Liver (tissue), 9 donors: ENCODE data around the gene TSSC4. TPM values are rescaled to one million over a fixed set of nuclear protein-coding genes. Genes with fewer than 3 reads are reported as not detected.

Experiments used
- DNase-seq: peaks from one replicate; pipeline ENCODE4 v3.0.0-alpha.2; 2017; ENCODE audit warnings: low spot score
- H3K27ac ChIP-seq, 2 donors: one replicate each; pipeline ENCODE4 v1.7.0; 2013; ENCODE audit warnings: inconsistent platforms in 2 of 2, low read length in 2 of 2, control low read depth in 1 of 2, low read depth in 1 of 2, mild to moderate bottlenecking in 1 of 2
- H3K27me3 ChIP-seq, 4 donors: one replicate each; pipeline versions ENCODE4 v1.6.1 to v1.7.0; 2013; ENCODE audit warnings: low read length in 3 of 4, inconsistent platforms in 1 of 4, mild to moderate bottlenecking in 1 of 4, moderate library complexity in 1 of 4; ENCODE audit not compliant: control insufficient read depth in 4 of 4, insufficient read depth in 4 of 4
- H3K36me3 ChIP-seq, 4 donors: one replicate each; pipeline versions ENCODE4 v1.6.1 to v1.7.0; 2013; ENCODE audit warnings: low read length in 3 of 4, mild to moderate bottlenecking in 3 of 4, low read depth in 1 of 4, moderate library complexity in 1 of 4; ENCODE audit not compliant: control insufficient read depth in 4 of 4, insufficient read depth in 3 of 4
- H3K4me1 ChIP-seq, 4 donors: one replicate each; pipeline versions ENCODE4 v1.6.1 to v1.7.0; 2013; ENCODE audit warnings: low read length in 3 of 4, mild to moderate bottlenecking in 3 of 4, moderate library complexity in 1 of 4; ENCODE audit not compliant: control insufficient read depth in 4 of 4, insufficient read depth in 4 of 4
- H3K4me3 ChIP-seq, 3 donors: one replicate each; pipeline versions ENCODE4 v1.6.1 to v1.7.0; 2013; ENCODE audit warnings: low read length in 3 of 3, control low read depth in 1 of 3, low read depth in 1 of 3, mild to moderate bottlenecking in 1 of 3
- H3K9ac ChIP-seq, 2 donors: one replicate each; pipeline ENCODE4 v1.7.0; 2013; ENCODE audit warnings: low read length in 2 of 2, mild to moderate bottlenecking in 2 of 2, moderate library complexity in 2 of 2, control low read depth in 1 of 2, low read depth in 1 of 2
- H3K9me3 ChIP-seq, 4 donors: one replicate each; pipeline versions ENCODE4 v1.6.1 to v1.7.0; 2013; ENCODE audit warnings: low read length in 3 of 4; ENCODE audit not compliant: control insufficient read depth in 4 of 4
- EGR1 ChIP-seq, 2 donors: IDR thresholded peaks; 2 replicates each; pipeline ENCODE4 v1.6.1; 2016 to 2018; ENCODE audit warnings: antibody characterized with exemption in 2 of 2, low read depth in 2 of 2
- FOXA1 ChIP-seq: IDR thresholded peaks from 2 replicates; pipeline ENCODE4 v1.6.1; 2016; ENCODE audit warnings: antibody characterized with exemption
- FOXA2 ChIP-seq: IDR thresholded peaks from 2 replicates; pipeline ENCODE4 v1.6.1; 2016; ENCODE audit warnings: antibody characterized with exemption
- HNF4A ChIP-seq, 2 donors: conservative IDR thresholded peaks; 2 replicates each; pipeline ENCODE4 v1.6.1; 2016; ENCODE audit warnings: antibody characterized with exemption in 2 of 2, mild to moderate bottlenecking in 2 of 2
- JUND ChIP-seq, 2 donors: IDR thresholded peaks; 2 replicates each; pipeline ENCODE4 v1.6.1; 2016; ENCODE audit warnings: antibody characterized with exemption in 2 of 2
- NR2F2 ChIP-seq: IDR thresholded peaks from 2 replicates; pipeline ENCODE4 v1.6.1; 2016; ENCODE audit warnings: antibody characterized with exemption
- RAD21 ChIP-seq, 2 donors: IDR thresholded peaks; 2 replicates each; pipeline ENCODE4 v1.6.1; 2016; ENCODE audit warnings: antibody characterized with exemption in 2 of 2, mild to moderate bottlenecking in 2 of 2
- REST ChIP-seq: IDR thresholded peaks from 2 replicates; pipeline ENCODE4 v1.6.1; 2016; ENCODE audit warnings: antibody characterized with exemption, mild to moderate bottlenecking
- RXRA ChIP-seq, 2 donors: IDR thresholded peaks; 2 replicates each; pipeline ENCODE4 v1.6.1; 2017 to 2018; ENCODE audit warnings: antibody characterized with exemption in 2 of 2, mild to moderate bottlenecking in 1 of 2
- SP1 ChIP-seq: IDR thresholded peaks from 2 replicates; pipeline ENCODE4 v1.6.1; 2018; ENCODE audit warnings: antibody characterized with exemption, mild to moderate bottlenecking
- TAF1 ChIP-seq: conservative IDR thresholded peaks from 2 replicates; pipeline ENCODE4 v1.6.1; 2016; ENCODE audit warnings: antibody characterized with exemption, mild to moderate bottlenecking
- YY1 ChIP-seq: IDR thresholded peaks from 2 replicates; pipeline ENCODE4 v1.6.1; 2016; ENCODE audit warnings: antibody characterized with exemption, mild to moderate bottlenecking
- WGBS: extraction: QIAGEN DNeasy Blood & Tissue Kit; methylation state at CpG from one replicate; pipeline ENCODE4 v1.1.7; 2013; 5-methylcytosine and 5-hydroxymethylcytosine counted together
- polyA plus RNA-seq, 2 donors: library from polyadenylated mRNA; stranded (reverse) in 1 of 2; unstranded in 1 of 2; fragments of 200-250 nt in 1 of 2; fragments of >200 nt in 1 of 2; fragmentation: Nextera tagmentation in 1 of 2; extraction: Ambion mirVana in 1 of 2; gene quantifications; one replicate each; pipeline versions ENCODE4 v1.2.1 to v1.2.3, GENCODE V29; 2013 to 2015
- total RNA-seq, 2 donors: library from RNA; depleted of rRNA; stranded (reverse); fragments of >200 nt; gene quantifications; one replicate each; pipeline ENCODE4 v1.2.3, GENCODE V29; 2014
- TF ChIP-seq, protein P1 (sequence below): fragments of 150-350 bp; IDR thresholded peaks from 2 replicates; pipeline ENCODE4 v1.5.1; 2017; ENCODE audit warnings: improper control_type of control experiment, low read depth, low read length; ENCODE audit not compliant: missing input control
- TF ChIP-seq, protein P2 (sequence below): IDR thresholded peaks from 2 replicates; pipeline ENCODE4 v1.6.1; 2016; ENCODE audit warnings: antibody characterized with exemption
- TF ChIP-seq, protein P3 (sequence below): IDR thresholded peaks from 2 replicates; pipeline ENCODE4 v1.6.1; 2016; ENCODE audit warnings: antibody characterized with exemption
- donor health status: healthy.
- donor health status: healthy.
- donor health status: healthy.
- donor health status: healthy.
- donor health status: healthy.

Gene TSSC4
- total and polyA plus RNA-seq, 4 donors: 15.8 to 19.1 (median 17.6) TPM

DNA sequence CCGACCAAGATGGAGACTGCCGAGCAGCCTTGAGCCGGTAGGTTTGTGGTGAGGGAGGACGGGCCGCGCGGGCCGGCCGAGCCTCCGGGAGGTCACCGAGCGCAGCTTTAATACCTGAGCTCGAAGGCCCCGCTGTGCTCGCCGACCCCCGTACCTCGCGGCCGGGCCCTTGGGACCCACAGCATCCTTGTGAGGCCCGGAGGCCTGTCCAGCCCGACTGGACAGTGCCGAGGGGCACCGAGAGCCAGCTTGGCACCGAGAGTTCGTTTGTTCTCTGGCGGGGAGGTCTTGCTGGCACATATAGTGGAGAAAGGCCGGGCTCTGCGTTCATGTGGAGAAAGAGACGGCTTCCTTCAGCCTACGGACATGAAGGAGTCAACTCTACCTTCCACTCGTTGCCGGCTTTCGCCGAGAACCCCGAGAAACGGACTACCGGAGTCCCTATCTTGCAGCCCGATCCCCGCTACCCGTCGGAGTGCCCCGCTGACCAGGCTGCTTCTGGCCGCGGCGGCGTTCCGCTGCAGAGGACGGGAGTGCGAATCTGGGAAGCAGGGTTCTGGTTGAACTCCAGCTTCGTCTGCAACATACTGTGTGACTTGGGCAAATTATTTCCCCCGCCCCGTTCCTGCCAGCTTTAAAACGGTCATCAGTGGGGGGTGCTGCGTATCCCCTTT is 349 bp downstream of the TSSC4 start:
- TF ChIP-seq YY1 (peak; percentile 36), EGR1 (IDR thresholded peaks at IDR 0.05; ENCODE audit: low read depth in 2 of 2) (no peak)
- Histone ChIP-seq H3K27me3 (no peaks in the 10 kb centered on the region), H3K36me3 (peaks cover 11 to 36% (median 13%) of the 10 kb centered on the region in 4 donors), H3K27ac (peak overlapping the region; percentile 54 to 73), H3K4me3 (peak overlapping the region; percentile 91 to 100 (median 98)), H3K9me3 (no peaks in the 10 kb centered on the region), H3K9ac (peak overlapping the region; percentile 79 to 95), H3K4me1 (peaks cover 5 to 53% (median 43%) of the 10 kb centered on the region in 4 donors)
- DNase-seq: no peak
- under 1% methylated on average over 55 of the region's 55 CpGs for WGBS

DNA sequence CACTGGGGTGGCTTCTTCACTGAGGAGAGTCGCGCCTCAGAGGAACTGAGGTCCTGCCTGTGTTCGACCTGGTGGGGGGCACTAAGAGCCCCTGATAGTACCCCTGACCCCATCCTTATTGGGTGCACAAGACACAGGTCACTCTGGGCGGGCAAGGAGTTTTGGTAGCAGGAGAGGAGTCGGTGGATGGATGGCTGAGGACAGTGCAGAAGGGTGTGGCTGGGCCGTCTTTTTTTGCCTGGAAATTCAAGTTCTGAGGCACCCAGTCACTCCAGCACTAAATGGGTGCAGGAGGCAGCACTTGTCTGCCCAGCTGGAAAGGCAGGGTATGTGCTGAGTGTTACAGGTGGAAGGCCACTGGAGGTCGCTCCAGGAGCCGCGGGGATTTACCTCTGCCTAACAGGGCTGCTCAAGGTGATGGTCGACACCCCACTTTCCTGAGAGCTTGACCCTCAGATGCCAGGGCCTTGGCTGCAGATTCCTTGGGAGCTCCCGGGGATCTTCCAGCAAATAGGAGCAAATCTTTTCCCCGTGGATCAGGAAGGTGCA is 960 bp downstream of the TSSC4 start:
- H3K9ac ChIP-seq: peak overlapping the region; percentile 79 to 95
- 38% methylated on average over 12 of the region's 12 CpGs for WGBS
- peaks cover 5 to 47% (median 40%) of the 10 kb centered on the region in 4 donors for H3K4me1 ChIP-seq
- DNase-seq: no peak
- no peaks in the 10 kb centered on the region for H3K27me3 ChIP-seq
- H3K36me3 ChIP-seq: peaks cover 8 to 30% (median 11%) of the 10 kb centered on the region in 4 donors
- H3K27ac ChIP-seq: peak overlapping the region in 1 of 2 donors; percentile 54
- no peak for TF ChIP-seq TAF1
- no peak for TF ChIP-seq FOXA2
- TF ChIP-seq, protein P1, sequence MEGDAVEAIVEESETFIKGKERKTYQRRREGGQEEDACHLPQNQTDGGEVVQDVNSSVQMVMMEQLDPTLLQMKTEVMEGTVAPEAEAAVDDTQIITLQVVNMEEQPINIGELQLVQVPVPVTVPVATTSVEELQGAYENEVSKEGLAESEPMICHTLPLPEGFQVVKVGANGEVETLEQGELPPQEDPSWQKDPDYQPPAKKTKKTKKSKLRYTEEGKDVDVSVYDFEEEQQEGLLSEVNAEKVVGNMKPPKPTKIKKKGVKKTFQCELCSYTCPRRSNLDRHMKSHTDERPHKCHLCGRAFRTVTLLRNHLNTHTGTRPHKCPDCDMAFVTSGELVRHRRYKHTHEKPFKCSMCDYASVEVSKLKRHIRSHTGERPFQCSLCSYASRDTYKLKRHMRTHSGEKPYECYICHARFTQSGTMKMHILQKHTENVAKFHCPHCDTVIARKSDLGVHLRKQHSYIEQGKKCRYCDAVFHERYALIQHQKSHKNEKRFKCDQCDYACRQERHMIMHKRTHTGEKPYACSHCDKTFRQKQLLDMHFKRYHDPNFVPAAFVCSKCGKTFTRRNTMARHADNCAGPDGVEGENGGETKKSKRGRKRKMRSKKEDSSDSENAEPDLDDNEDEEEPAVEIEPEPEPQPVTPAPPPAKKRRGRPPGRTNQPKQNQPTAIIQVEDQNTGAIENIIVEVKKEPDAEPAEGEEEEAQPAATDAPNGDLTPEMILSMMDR: no peak
- TF ChIP-seq, protein P2, sequence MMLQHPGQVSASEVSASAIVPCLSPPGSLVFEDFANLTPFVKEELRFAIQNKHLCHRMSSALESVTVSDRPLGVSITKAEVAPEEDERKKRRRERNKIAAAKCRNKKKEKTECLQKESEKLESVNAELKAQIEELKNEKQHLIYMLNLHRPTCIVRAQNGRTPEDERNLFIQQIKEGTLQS: no peak
- TF ChIP-seq, protein P3, sequence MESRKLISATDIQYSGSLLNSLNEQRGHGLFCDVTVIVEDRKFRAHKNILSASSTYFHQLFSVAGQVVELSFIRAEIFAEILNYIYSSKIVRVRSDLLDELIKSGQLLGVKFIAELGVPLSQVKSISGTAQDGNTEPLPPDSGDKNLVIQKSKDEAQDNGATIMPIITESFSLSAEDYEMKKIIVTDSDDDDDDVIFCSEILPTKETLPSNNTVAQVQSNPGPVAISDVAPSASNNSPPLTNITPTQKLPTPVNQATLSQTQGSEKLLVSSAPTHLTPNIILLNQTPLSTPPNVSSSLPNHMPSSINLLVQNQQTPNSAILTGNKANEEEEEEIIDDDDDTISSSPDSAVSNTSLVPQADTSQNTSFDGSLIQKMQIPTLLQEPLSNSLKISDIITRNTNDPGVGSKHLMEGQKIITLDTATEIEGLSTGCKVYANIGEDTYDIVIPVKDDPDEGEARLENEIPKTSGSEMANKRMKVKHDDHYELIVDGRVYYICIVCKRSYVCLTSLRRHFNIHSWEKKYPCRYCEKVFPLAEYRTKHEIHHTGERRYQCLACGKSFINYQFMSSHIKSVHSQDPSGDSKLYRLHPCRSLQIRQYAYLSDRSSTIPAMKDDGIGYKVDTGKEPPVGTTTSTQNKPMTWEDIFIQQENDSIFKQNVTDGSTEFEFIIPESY: no peak
- no peak for TF ChIP-seq YY1
- TF ChIP-seq FOXA1: no peak
- no peak for TF ChIP-seq REST
- TF ChIP-seq JUND (IDR thresholded peaks at IDR 0.05): no peak
- no peak for TF ChIP-seq HNF4A (conservative IDR thresholded peaks at IDR 0.05)
- TF ChIP-seq NR2F2: no peak
- TF ChIP-seq RAD21 (IDR thresholded peaks at IDR 0.05): no peak
- TF ChIP-seq SP1: no peak
- no peak for TF ChIP-seq RXRA (IDR thresholded peaks at IDR 0.05)
- no peak for TF ChIP-seq EGR1 (IDR thresholded peaks at IDR 0.05; ENCODE audit: low read depth in 2 of 2)
- no peaks in the 10 kb centered on the region for H3K9me3 ChIP-seq
- peak overlapping the region; percentile 91 to 100 (median 98) for H3K4me3 ChIP-seq
